Stimulated activated CD8-positive, alpha-beta memory T cell treated with anti-CD3 and anti-CD28 coated beads, Interleukin-4, amount 100 ng/mL, for 1 hour (primary cell): ENCODE measurements around the gene KCNJ1.

Experiments
- DNase-seq, 2 donors: peaks; one replicate each; pipeline ENCODE4 v3.0.0-alpha.2; 2020; ENCODE audit warnings: low read depth in 2 of 2, low spot score in 1 of 2

Gene KCNJ1

DNA sequence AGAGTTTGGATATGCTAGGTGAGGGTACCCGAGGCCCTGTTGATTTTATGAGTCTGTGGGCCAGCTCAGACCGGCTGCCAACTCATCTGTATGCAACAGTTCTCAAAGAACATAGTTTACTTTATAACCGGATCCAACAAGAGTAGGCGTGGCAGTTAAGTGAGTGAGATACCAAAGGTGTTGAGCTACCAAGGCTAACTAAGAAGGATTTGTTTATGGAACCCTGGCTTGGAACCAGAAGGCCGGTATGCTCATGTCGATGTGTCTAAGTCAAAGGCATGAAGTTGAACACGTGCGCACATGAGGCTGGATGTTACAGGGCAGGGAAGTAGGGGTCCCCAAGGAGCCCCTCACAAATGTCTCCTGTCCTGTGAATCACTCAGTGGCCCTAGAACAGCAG lies at the start of gene KCNJ1:
TSS of gene KCNJ1 (minus strand) at position 20 of the 400 bp plus-strand sequence. CDS start 27,053 bp downstream, outside the sequence.
- DNase-seq = no peak

DNA sequence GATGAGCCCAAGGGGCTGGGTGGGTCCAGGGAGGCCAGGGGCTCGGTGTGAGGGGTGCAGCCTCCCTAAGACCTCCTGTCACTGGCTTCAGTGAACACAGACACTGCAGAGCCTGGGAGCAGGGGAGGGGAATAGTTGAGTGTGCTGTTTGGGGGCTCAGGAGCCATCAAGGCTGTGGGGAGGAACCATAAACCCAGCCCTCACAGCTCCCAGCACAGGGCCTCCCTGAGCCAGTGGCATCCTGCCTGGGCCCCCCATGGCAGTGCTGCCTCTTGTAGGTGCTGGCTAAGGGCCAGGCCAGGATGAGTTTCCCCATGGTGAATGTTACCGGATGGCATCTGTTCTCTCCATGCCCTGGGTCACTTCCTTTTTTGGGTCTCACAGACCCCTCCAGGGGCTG lies 49.6 kb upstream of the KCNJ1 start:
- no peak for DNase-seq

DNA sequence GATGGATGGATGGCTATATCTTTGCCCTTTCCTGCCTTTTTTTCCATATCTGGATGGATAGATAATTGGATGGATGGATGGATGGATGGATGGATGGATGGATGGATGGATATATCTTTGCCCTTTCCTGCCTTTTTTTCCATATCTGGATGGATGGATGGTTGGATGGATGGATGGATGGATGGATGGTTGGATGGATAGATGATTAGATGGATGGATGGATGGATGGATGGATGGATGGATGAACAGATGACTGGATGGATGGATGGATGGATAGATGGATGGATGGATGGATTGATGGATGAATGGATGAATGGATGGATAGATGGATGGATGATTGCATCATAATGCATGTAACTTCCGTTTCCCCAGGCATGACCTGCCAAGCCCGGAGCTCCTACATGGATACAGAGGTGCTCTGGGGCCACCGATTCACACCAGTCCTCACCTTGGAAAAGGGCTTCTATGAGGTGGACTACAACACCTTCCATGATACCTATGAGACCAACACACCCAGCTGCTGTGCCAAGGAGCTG lies 49.0 kb upstream of the KCNJ1 start:
- no peak for DNase-seq

DNA sequence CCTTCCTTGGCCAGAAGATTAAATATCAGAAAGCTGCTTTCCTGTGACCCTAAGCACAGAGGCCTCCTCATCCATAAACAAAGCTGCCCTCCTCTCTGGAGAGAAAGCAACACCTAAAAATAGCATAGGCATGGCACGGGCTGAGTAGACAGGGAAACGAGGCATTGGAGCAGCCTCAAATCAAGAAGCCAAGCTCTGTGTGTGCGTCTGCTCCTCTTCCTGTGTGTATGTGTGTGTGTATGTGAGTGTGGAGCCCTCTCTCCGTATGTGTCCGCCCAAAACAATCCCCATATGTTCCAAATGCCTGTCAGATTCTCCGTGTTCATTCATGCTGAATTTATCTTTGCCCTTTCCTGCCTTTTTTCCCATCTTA lies 48.0 kb upstream of the KCNJ1 start:
- no peak for DNase-seq

DNA sequence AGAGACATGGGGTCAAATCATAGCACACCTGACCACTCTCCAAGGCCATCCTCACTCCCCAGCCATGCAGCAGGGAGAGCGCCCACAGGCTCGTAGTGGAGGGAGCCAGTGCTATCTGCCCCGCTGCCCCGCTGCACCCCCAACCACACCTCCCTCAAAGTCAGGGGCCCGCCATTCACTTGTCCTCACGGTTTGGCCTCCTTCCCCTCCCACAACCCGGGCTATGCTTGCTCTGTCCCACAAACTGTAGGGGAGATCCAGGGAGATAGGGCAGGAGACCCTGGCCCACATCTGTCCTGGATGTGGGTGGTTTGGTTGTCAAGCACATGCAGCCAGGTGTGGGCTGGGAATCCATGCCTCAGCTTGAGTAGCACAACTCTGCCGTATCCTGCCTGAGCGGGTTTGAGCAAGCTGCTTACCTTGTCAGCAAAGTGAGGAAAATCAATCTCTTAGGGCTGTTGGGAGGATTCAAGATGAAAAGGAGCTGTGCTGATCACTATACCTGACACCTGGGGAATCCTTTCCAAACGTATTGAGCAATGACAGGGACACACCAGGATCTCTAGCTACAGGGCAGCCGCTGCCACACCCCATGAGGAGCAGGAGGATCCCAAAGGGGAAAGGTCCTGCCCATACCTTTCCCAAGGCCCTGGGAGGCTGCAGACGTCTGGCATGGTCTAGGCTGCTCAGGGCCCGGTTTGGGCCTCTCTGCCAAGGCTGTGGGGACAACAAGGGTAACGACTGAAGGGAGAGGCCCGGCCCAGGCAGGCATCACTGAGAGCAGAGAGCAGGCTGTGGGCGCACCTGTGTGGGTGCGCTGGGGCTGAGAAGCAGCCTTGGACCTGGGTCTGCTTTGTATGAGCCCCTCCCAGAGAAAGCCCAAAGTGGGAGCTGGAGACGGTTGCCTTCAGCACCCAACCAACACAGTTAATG lies 47.4 kb upstream of the KCNJ1 start:
- no peak for DNase-seq

DNA sequence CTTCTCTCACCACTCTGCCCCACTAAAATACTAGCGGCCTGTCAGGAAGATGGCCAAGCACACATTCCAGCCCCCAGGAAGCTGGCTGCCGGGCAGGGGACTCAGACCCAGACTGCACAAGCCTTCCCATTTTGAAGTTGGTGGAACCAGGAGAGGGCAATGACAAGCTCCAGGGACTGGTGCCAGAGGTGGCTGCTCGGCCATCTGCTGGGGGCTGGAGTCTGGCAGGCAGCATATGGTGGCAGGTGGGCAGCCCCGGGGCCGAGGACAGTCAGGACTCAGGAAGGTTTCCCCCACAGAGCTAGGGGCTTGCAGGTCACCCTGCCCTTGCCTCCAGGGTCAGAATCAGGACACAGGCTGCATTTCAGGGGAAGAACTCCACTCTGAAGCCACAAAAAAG lies 46.7 kb upstream of the KCNJ1 start:
- DNase-seq = no peak

DNA sequence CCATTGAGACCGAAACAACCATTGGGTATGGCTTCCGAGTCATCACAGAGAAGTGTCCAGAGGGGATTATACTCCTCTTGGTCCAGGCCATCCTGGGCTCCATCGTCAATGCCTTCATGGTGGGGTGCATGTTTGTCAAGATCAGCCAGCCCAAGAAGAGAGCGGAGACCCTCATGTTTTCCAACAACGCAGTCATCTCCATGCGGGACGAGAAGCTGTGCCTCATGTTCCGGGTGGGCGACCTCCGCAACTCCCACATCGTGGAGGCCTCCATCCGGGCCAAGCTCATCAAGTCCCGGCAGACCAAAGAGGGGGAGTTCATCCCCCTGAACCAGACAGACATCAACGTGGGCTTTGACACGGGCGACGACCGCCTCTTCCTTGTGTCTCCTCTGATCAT lies 44.6 kb upstream of the KCNJ1 start:
- DNase-seq = no peak

DNA sequence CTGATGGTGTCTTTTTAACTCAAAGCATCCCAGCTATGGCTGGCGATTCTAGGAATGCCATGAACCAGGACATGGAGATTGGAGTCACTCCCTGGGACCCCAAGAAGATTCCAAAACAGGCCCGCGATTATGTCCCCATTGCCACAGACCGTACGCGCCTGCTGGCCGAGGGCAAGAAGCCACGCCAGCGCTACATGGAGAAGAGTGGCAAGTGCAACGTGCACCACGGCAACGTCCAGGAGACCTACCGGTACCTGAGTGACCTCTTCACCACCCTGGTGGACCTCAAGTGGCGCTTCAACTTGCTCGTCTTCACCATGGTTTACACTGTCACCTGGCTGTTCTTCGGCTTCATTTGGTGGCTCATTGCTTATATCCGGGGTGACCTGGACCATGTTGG lies 44.1 kb upstream of the KCNJ1 start:
- no peak for DNase-seq

DNA sequence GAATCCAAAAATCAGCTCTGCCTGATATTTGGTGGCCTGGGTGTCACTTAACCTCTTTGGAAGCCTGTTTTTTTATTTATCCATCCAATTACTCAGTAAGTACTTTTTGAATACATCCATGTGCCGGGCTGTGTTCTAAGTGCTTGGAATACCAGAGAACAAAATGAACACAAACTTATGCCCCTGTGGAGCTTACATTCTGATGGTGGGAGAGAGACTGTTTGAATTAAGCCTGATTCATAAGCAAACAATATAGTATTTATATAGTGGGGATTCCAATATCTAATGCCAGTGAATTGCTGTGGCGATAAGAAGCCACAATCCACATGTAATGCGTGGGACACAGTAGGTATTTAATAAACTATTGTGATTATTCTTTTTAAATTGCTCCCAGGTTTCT lies 43.5 kb upstream of the KCNJ1 start:
- no peak for DNase-seq

DNA sequence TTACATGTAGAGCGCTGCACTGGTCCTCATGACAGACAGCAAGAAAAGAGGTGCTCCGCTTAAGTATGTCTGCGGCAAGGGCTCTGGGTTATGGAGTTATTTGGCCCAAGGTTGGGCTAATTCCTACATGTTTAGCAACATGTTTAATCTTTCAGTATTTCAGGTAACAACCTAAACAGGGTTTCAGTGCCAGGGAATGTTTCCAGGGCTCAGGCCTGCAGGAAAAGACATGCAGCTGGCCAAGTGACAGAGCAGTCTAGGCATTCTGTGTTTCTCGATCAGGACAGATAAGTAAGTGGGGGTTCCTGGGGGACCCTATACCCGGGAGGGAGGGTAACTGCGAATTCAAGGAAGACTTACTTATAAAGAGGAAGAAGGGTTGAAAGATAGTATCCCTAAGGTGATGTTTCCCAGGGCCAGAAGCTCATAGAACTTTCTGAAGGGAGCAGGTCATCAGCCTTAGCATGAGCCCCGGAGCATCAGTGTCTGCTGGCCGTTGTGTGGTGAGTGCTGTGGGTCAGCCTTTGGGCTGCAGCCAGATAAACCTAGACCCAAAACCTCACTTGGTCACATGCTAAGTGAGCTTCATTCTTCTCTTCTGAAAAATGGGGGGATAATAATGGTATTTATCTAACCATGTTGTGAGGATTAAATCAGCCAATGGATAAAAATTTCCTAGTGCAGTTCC lies 42.5 kb upstream of the KCNJ1 start:
- no peak for DNase-seq

DNA sequence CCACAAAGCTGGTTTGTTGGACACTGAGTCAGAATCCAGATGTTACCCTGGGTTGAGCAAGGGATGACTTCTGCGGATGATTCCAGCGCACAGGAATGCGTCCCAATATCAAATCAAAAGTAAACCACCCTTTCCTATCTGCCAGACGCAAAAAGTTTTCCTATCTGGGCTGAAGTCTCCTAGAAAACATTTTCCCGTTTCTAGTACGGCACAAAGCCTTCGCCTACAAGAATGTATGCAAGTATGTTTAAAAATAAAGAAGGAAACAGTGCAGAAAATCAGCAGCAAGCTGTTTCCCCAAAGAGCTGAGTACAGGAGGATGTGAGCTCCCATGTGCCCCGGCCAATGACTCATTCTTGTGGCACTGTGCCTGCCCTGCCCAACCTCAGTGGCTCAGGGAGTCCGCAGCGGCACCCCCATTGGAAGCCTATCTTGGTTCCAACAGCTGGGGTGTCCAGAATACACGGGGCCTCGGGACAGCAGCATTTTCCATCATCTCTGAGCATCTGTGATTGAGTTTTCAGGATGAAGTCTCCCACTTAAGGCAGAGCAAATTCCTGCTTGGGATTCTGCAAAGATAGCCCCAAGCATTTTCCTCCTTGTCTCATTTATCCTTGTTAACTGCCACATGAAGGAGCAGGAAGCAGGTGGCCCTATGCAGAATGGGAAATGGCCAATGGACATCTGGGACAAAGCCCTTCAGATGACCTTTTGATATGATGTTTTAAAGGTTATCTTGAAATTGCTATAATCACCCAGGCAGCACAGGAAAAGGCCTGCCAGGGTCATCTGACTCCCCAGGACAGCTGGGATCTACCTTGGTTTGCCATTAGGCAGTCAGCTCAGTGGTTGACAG lies 41.5 kb upstream of the KCNJ1 start:
- DNase-seq = no peak

DNA sequence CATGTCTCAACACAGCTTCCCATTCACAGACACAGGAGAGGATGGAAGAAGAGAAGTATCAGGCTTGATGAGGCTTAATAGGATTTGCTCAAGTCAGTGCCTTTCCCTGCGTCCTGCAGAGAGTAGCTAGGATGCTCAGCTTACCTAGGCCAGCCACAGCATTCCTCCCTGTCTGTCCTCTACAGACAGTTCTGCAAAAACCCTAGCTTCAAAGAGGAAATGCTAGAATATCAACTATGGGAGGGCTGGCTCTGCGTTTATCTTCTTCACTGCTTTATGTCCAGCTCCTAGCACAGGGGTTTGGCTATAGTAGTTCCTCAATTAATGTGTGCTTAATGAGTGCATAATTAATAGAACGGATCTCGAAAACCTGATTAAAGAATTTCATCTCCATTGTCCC lies 40.5 kb upstream of the KCNJ1 start:
- no peak for DNase-seq

DNA sequence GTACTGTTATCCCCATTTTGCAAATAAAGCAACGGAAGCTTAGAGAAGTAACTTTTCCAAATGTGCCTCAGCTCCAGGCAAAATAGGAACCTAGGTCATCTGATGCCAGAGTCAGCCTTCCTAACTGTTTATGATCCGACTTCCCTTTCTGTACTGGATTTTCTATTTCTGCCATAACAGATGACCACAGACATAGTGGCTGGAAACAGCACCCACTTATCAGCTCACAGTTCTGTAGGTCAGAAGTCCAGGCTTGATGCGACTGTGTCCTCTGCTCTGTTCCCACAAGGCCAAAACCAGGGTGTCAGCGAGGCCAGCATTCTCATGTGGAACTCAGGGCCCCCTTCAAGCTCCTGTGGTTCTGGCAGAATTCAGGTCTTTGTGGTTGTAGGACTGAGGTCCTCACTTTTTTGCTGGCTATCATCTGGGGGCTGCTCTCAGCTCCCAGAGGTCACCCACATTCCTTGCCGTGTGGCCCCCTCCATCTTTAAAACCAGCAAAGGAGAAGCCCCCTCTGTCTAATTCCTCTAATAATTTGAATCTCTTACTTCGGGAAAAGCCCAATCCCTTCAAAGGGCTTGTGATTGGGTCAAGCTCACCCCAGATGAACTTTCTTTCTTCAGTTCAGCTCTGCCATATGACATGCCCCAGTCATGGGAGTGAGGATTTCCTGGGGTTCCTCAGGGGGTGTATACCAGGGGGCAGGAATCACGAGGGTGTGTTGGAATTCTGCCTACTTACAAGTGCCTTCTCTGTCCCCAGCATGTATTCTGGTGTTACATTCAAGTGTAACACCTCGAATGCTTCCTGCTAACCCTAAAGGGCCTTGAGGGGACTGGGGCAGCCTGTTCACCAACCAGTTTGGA lies 39.3 kb upstream of the KCNJ1 start:
- no peak for DNase-seq

DNA sequence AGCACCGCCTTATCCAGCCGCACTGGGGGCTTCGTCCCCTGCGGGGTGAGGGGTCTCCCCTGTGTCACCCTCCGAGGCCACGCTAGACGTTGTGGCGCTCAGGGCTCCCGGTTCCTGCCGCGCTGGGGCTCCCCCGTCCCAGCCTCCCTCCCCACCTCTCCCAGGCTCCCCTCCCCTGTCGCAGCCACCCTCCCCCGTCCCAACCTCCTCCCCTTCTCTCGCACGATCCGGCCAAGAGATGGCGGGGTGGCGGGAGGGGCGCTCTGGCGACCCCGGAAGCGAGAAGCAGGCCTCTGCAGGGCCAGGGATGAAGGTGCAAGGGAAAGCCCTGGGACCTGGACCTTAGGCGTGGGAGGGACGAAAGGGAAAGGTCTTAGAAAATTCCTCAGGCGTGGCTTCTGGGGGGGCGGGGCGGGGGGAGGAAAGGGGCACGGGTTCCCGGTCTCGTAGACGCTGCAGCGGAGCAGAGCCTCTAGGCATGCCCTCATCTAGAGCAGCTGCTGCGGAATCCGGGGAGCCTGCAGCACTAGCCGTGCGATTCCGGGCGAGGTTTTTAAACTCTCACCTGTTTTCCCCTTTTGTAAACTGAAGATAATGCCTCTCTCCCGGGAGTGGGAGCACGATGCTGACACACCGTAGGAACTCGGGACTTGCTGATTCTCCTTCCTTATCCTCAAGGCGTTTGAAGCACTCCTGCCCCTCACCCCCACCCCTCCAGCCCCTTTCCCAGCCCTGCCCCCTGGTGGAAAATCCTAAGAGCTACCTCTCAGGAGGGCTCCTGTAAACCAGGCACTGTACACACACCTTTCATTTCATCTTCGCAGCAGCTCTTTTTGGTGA lies 38.5 kb upstream of the KCNJ1 start:
- DNase-seq = no peak

DNA sequence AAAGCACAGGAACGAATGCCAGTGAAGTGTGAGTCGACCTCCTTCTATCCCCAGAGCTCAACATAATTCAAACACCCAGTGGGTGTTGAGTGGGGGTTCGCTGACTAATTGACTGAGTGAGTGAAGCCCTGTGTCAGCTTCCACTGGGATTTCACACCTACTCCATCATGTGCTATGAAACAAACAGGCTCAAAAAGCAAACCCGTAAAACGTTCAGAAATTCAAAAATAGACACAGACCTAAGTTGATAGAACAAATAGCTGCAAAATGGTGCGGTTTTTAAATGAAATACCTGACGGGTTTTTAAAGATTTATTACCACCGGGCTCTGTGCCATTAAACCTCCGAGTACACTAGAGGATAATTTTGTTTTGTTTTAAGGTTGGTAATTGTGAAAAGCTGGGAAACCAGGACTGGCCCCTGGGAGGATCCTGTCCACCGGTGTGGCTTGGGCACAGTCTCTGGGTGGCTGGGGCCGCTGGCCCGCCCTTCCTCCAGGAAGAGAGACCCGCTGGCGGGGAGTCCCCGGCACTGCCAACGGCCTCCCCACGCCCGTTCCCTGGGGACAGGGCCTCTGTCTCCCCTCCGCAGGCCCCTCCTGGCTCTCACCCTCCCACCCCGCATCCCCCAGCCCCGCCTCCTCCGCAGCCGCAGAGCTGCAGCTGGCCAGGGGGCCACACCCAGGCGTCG lies 37.7 kb upstream of the KCNJ1 start:
- DNase-seq = no peak

DNA sequence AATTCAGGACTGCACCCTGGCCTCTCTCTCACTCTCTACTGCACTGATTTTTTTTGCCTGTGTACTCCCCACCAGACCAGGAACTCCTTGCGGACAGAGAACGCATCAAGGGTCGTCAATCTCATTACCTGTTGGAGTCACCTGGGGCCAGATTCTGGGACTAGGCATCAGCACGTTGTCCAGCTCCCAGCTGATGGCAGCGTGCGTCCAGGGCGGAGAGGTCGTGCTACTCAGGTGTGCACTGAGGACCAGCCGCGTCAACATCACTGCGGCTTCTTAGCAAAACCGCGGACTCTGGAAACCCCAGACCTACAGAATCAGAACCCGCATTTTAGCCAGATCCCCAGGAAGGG lies 37.2 kb upstream of the KCNJ1 start:
- no peak for DNase-seq

DNA sequence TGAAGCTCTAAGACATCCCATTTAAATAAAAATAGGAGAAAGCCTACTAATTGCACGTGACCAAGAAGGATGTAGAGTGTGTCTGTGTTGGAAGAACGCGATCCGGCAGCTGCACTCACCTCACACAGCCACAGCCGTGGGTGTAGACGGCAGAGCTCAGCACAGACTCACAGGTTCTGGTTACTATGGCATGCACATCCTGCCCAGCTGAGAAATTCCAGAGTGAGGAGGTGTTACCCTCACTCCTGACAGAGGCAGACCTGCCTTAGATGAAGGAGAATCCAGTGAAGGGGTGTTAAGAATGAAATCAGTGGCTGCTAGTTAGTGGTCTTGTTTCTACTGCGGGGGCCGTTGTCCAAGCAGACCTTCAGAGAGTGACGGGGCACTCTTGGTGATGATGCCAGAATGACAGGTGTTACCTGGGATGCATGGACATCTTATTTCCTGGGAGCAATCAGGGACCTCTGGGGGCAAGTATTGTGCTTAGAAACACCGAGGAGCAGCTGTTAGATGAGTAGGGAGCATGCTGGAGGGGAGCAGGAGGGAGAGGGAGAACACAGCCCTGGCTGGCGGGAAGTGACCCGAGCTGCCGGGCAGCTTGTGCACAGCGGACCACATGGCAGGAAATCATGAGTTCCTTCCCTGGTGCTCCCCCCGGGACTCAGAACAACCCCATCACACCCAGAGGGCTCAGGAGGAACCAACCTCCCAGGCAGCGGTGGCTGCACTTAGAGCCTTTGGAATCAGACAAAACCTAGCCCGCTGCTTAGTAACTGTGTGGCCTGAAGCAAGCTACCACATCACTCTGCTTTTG lies 36.4 kb upstream of the KCNJ1 start:
- no peak for DNase-seq

DNA sequence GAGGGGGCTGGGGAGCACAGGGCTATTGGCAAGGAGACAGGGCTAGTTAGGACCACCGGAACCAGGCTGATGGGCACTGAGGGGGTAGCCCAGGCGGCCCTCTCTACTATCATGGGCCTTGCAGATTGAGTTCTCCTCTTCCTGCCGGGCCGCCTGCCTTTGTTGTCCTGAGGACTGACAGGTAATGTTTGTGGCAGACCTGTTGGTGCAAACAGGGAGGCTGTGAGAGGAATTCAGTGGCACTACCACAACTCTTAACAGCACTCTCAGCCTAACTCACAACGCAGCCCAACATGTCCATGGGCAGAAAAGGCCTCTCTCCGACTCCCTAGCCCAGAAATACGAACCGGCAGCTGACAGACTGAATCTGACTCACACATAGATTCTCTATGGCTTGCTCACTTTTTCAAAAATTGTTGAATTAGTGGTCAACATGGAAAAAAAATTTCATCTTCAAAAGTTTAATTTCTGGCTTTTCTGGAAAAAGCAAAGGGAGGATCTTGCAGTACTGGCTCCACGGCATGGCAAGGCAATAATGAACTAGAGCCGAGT lies 35.5 kb upstream of the KCNJ1 start:
- no peak for DNase-seq
